Testis (tissue), 3 donors: ENCODE data around the gene PLEKHA7. TPM values are rescaled to one million over a fixed set of nuclear protein-coding genes. Genes with fewer than 3 reads are reported as not detected.

Experiments used
- DNase-seq: peaks from one replicate; pipeline ENCODE4 v3.0.0-alpha.2; 2019
- H3K27ac ChIP-seq, 2 donors: fragments of 200-600 bp; sonication (generic); one replicate each; pipeline ENCODE4 v1.5.1; 2019
- H3K27me3 ChIP-seq: fragments of 200-600 bp; sonication (generic); one replicate; pipeline ENCODE4 v1.5.1; 2019
- H3K36me3 ChIP-seq: fragments of 200-600 bp; sonication (generic); one replicate; pipeline ENCODE4 v1.5.1; 2017; ENCODE audit warnings: low read depth; ENCODE audit errors: missing control alignments
- H3K4me1 ChIP-seq: fragments of 200-600 bp; sonication (generic); one replicate; pipeline ENCODE4 v1.5.1; 2019
- H3K4me3 ChIP-seq, 2 donors: fragments of 200-600 bp; sonication (generic); one replicate each; pipeline ENCODE4 v1.5.1; 2017 to 2019
- H3K9me3 ChIP-seq: fragments of 200-600 bp; sonication (generic); one replicate; pipeline ENCODE4 v1.5.1; 2017
- CTCF ChIP-seq, 3 experiments: fragments of 450-650 bp in 2 of 3; fragments of 200-600 bp in 1 of 3; sonication (generic) in 1 of 3; IDR thresholded peaks; one replicate each; pipeline ENCODE4 v1.5.1; 2016 to 2019; ENCODE audit warnings: antibody characterized with exemption in 3 of 3, mild to moderate bottlenecking in 2 of 3, moderate library complexity in 1 of 3
- POLR2A ChIP-seq: fragments of 450-650 bp; IDR thresholded peaks from one replicate; pipeline ENCODE4 v1.6.1; 2017; ENCODE audit warnings: antibody characterized with exemption, mild to moderate bottlenecking, moderate library complexity
- WGBS, 2 donors: methylation state at CpG; one replicate each; pipeline ENCODE4 v1.1.5; 2018; 5-methylcytosine and 5-hydroxymethylcytosine counted together
- intact Hi-C: fragments of 100-400 bp; cut with DNase I; formaldehyde crosslinking; loops from one replicate; pipeline ENCODE4 v1.15.1; 2023; ENCODE audit warnings: low total_unique reads
- polyA plus RNA-seq: library from polyadenylated mRNA; stranded (reverse); fragments of 350-450 nt; fragmentation: Illumina TruSeq; extraction: RNeasy Lipid Tissue Mini Kit (QIAGEN cat#74804); gene quantifications from one replicate; pipeline ENCODE4 v1.2.3, GENCODE V29; 2014; ENCODE audit warnings: low read depth, low replicate concordance; ENCODE audit not compliant: insufficient read depth
- total RNA-seq, 2 donors: library from RNA; depleted of rRNA; stranded (reverse); fragments of >200 nt; gene quantifications; one replicate each; pipeline ENCODE4 v1.2.3, GENCODE V29; 2016

The PLEKHA7 gene
- total and polyA plus RNA-seq, 3 donors from 2014 or later, result 33.0 to 64.9 (median 63.9) TPM

GRCh38 chr11:16775614-16776283, 238.5 kb downstream of the PLEKHA7 start:
- H3K9me3 ChIP-seq, result no peaks in the 10 kb centered on the region
- no peaks in the 10 kb centered on the region for H3K36me3 ChIP-seq
- H3K4me3 ChIP-seq, result no peak overlapping the region
- WGBS, 2 donors, result 90 to 95% methylated on average over 15 to 16 of the region's 16 CpGs
- TF ChIP-seq CTCF (IDR thresholded peaks at IDR 0.05) (no peak), POLR2A (no peak)
- H3K4me1 ChIP-seq, result no peaks in the 10 kb centered on the region
- H3K27me3 ChIP-seq, result no peaks in the 10 kb centered on the region
- DNase-seq, result no peak
- intact Hi-C loops, result no loop called here
- H3K27ac ChIP-seq, result no peak overlapping the region

- no peaks in the 10 kb centered on the region for H3K4me1 ChIP-seq
- H3K4me3 ChIP-seq, result no peak overlapping the region
- DNase-seq, result no peak
- H3K9me3 ChIP-seq, result no peaks in the 10 kb centered on the region
- H3K36me3 ChIP-seq, result no peaks in the 10 kb centered on the region
- 86 to 93% methylated on average over 11 of the region's 11 CpGs for WGBS, 2 donors
- H3K27ac ChIP-seq, result no peak overlapping the region
- TF ChIP-seq CTCF (IDR thresholded peaks at IDR 0.05) (no peak), POLR2A (no peak)
- H3K27me3 ChIP-seq, result no peaks in the 10 kb centered on the region
- intact Hi-C loops, result no loop called here
Measured at GRCh38 chr11:16774936-16775613, 239.1 kb downstream of the PLEKHA7 start.

- no peaks in the 10 kb centered on the region for H3K9me3 ChIP-seq
- no peaks in the 10 kb centered on the region for H3K36me3 ChIP-seq
- intact Hi-C loops, result no loop called here
- DNase-seq, result no peak
- H3K4me1 ChIP-seq, result no peaks in the 10 kb centered on the region
- TF ChIP-seq POLR2A, result no peak
- H3K27ac ChIP-seq, result no peak overlapping the region
- H3K4me3 ChIP-seq, result no peak overlapping the region
- H3K27me3 ChIP-seq, result no peaks in the 10 kb centered on the region
- 64 to 70% methylated on average over 8 to 9 of the region's 9 CpGs for WGBS, 2 donors
Measured at GRCh38 chr11:16773981-16774935, 240.0 kb downstream of the PLEKHA7 start.

- TF ChIP-seq POLR2A (no peak), CTCF (IDR thresholded peaks at IDR 0.05) (no peak)
- Histone ChIP-seq H3K36me3 (no peaks in the 10 kb centered on the region), H3K27ac (no peak overlapping the region), H3K9me3 (no peaks in the 10 kb centered on the region), H3K4me1 (no peaks in the 10 kb centered on the region), H3K4me3 (no peak overlapping the region), H3K27me3 (no peaks in the 10 kb centered on the region)
- intact Hi-C loops, result no loop called here
- 94 to 100% methylated on average over 1 to 2 of the region's 2 CpGs for WGBS, 2 donors
- no peak for DNase-seq
Measured at GRCh38 chr11:16772141-16772512, 242.1 kb downstream of the PLEKHA7 start.
